Daoy (cell line): Measurements from ENCODE around the gene AVPR1B. TPM values are rescaled to one million over a fixed set of nuclear protein-coding genes. Genes with fewer than 3 reads are reported as not detected.
"Not testable (repeated sequence)": the region's sequence is repeated elsewhere in the genome, so short reads cannot be mapped to it uniquely, and the experiment has no call there.

Experiments used
- DNase-seq: peaks from one replicate; pipeline ENCODE4 v3.0.0-alpha.2; 2015; ENCODE audit warnings: low read depth
- total RNA-seq: library from RNA; depleted of rRNA; stranded (reverse); fragments of >200 nt; shearing (Covaris generic); gene quantifications from 2 replicates; pipeline ENCODE4 v1.2.3, GENCODE V29; 2014

Gene AVPR1B
- total RNA-seq, 1 experiment from 2014 or later: not detected

DNA sequence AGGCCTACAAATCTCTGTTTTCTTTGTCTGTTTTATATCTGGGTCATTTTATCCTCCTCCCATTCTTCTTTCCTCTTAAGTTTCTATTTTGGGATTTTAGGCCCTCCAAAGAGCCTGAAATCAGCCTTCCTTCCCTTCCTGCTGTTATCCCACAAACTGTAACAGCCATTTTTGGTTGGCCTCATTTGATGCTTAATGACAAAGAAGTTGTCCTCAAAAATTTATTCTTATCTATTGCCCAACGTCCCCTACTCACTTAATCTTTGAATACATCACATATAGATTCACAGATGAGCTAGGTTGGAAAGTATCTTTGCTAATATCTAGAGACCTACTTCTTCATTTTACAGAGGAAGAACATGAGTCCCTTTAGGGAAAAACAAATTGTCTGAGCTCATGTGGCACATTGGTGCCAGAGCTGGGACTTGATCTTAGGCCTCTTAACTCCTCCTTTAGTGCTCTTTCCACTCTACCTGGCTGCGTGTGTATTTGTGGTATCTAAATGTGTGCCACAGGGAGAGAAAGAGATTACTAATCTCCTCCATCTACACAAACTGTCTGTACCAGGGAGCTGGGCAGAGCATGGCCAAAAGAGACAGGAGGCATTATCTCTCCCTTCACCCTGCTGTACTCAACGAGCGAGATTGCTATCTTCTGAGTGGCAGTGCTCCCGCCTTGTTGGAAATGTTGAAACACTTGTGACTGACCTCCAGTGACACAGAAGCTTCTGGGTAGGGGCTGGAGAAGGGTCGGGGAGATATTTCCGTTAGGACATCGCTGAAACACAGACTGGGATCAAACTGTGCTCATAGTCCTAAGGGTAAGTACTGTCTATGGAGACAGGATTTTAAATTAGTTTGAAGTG lies 34.1 kb downstream of the AVPR1B start:
- no peak for DNase-seq

DNA sequence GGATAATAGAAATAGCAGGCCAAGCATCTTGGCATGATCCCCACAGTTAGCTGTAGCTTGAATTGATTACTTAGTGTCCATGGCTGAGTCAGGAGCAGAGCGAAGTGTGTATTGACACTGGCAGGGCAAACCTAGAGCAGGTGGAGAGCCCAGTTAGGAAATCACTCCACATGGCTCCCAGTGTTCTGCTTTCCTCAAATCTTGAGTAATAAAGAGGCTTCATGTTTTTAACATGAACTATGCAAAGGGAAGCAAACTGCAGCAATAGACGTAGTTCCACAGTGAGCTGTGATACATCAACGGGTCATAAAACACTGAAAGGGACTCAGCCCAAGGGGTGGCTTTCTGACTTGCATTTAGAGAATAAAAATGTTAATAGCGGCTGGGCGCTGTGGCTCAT lies 35.3 kb downstream of the AVPR1B start:
- no peak for DNase-seq

DNA sequence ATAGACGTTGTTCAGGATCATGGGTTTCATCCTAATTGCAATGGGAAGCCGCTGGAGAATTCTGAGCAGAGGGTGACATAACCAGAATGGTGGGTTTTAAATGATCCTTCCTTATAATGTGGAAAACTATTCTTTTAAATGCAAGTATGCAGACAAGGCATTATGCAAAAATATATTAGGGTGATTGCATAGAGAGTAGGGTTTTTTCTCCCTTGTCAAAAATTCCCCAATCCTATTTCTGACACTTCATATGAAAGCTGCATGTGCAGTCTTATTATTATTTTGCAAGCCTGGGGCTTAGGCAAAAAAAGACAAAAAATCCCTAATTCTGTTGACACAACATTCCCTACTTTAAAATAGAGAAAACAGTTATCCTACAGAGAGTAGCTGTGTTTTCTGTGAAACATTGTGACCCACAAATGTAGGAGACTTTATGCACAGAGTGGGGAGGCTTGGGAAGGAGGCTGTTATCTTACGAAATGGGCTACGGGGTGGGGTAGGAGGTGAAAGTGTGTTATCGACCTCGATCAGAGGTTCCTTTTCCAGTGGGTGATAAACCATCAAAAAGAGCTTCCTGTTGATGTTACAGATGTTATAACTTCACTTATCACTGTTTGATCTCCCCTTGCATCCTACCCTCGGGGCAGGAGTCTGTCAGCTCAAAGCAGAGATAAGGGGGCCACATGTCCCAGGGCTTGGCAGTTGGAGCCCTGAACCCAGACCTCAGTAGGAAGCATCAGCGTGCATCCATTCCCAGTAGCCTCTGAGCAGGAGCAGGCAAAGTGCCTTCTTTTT lies 37.0 kb downstream of the AVPR1B start:
- DNase-seq: no peak

DNA sequence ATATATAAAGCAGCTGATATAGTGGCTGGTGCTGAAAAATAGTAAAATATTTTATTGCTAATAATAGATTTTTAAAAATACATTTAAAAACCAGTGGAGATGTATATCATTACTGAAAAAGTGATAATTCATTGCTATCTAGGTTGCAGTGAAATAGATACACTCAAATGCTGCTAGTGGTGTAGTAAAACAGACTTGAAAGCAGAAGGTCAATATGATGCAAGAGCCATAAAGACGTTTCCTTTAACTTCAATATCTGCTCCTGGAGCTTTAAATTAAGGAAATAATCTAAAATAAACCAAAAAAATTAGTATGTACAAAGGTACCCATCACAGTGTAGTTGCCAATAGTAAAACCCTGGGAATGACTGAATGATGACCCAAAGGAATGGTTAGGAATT lies 38.1 kb downstream of the AVPR1B start:
- no peak for DNase-seq

DNA sequence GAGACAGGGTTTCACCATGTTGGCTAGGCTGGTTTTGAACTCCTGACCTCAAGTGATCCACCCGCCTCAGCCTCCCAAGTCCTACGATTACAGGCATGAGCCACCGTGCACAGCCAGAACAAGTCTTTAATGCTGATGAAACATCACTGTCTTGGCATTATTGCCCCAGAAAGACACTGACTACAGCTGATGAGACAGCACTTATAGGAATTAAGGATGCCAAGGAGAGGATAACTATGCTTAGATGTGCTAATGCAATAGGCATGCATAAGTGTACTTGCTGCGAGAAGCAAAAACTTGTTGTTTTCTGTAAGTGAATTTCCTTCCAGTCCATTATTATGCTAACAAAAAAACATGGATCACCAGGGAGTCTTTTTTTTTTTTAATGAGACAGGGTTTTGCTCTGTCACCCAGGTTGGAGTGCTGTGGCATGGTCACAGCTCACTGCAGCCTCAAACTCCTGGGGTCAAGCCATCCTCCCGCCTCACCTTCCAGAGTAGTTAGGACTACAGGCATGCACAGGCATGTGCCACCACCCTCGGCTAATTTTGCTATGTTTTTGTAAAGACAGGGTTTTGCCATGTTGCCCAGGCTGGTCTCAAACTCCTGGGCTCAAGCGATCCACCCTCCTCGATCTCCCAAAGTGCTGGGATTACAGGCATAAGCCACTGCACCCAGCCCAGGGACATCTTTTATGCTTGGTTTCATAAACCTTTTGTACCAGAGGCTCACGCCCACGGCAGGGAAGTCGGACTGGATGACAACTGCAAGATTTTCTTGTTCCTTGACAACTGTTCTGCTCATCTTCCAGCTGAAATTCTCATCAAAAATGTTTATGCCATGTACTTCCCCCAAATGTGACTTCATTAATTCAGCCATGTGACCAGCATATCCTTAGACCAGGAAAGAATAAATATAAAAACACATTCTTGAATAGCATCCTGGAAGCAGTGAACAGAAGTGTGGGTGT lies 41.1 kb downstream of the AVPR1B start:
- no peak for DNase-seq

DNA sequence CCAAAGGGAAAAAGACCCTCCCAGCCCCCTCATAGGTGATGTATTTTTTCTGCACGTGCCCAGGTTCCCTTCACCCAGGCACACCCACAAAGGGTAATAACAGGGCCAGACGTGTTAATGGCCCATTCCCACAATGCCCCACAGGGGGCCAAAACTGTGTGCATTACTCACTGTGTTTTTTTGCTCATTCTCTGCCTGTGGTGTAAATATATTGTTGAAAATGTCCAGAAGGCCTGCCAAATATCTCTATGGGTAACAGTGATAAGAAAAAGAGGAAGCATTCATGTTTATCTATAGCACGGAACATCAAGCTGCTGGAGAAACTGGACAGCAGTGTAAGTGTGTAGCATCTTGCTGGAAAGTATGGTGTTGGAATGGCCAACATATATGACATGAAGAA lies 42.3 kb downstream of the AVPR1B start:
- peak; percentile 12 for DNase-seq

DNA sequence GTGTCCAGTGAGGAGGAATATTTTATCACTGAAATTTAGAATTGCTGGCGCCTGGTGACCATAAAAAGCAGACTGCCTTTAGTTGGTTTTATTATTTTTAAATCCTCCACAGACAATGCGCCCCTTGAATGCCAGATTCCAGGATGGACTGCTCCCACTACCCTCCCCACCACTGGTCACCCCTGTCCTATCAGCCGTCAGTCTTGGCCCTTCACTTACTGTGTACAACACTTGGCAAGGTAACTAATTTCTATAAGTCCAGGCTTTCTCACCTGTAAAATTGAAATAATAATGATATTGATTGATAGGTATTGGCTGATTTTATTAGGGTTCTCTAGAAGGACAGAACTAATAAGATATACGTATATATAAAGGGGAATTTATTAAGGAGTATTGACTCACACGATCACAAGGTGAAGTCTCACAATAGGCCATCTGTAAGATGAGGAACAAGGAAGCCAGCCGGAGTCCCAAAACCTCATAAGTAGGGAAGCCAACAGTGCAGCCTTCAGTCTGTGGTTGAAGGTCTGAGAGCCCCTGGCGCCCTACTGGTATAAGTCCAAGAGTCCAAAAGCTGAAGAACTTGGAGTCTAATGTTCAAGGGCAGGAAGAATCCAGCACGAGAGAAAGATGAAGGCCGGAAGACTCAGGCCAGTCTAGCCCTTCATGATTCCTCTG lies 46.4 kb downstream of the AVPR1B start:
- DNase-seq: no peak

DNA sequence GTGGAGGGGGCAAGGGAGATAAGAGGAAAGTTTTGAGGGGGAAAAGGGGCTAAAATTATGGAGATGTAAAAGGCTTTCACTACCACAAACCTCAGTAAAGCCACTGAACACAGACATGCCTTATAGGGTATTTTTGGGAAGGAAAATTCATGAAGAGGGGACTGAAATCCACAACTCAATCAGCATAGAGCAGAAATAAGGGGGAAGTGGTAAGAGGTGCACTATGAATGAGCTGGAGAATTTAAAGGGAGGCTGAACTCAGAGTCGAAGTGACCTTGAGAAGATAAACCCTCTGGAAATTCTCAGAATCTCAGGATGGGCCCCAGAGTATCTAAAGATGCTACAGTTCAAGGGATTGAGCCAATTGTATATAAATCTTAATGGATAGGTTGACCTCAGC lies 48.9 kb downstream of the AVPR1B start:
- DNase-seq: no peak

DNA sequence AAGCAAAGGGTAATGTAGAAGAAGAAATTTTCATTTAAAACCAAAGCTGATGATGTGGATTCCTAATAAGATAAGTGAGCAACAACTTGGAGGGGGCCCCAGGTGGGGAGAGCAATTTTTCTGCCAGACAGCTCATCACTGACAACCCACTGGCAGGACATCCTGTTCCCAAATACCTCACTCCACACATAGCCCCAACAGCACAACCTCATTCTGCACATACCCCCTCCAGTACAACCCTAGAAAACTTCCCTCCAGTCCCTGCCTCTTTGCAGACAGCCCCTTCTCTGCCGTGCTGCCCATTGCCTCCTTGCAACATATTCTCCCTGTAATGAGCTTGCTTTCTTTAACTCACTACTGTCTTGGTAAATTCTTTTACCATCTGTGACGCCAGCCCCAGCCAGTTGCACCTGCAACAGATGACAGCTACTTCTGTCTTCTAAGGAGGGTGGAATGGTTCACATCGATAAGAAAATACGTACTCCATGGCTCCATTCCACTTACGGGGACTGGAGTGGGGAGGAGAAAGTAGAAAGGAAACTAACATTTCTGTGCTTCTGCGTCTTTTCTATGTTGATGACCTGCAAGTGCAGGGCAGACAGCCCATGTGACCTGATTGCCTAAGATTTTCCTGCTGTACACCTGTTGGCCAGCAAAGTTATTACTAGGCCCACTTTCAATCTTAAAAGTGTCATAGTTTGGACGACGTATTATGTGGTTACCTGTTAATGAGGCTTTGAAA lies 49.5 kb downstream of the AVPR1B start:
- no peak for DNase-seq

DNA sequence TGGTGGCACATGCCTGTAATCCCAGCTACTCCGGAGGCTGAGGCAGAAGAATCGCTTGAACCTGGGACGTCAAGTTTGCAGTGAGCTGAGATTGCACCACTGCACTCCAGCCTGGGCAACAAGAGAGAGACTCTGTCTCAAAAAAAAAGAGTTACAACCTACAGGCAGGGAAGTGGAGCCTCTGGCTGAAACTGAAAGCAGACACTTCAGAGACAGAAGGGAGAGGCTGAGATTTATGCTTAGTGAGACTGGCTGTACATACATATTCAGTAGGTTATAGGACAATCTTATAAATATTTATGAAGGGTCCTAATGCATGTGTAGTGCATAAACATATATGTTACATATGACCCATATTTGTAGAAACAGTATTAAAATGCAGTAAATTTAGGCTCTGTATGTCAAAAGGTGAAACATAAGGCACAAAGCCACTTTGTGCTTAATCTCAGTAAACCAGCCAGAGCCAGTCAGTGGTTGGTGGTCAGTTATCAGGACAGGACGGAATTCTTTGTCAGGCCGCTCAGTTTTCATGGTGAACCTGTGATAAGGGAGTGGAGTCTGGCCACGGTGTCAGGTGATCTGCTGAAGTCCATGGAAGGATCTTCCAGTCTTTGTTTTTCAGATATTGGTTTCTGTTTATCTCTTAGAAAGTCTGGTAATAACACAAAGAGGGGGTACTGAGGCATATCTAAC lies 50.6 kb downstream of the AVPR1B start:
- peak; percentile 11 for DNase-seq

DNA sequence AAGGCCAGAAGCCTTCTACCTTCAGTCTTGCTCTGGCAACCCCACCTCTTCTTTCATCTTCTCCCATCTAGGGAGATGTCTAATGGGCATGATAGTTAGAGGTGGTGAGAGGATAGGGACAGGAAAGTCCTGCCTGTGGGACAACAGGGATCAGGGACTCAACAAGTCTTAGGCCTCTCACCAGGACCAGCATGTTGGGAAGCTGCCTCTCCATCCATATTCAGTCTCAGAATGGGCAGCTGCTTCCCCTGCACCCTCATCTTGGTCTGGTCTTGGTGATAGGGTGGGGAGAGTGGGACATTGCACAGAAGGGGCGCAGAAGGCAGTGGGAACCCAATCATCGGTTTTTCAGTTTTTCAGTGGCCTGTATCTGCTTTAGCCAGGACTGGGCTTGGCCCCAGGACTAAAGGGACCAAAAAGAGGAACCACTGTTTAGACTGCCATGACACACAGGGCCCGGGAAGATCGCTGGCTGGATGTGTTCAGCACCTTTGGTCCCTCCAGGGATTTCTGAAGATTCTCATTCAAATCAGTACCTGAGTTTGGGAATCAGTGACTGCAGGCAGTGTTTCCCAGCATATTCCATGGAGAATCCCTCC lies 51.5 kb downstream of the AVPR1B start:
- no peak for DNase-seq

DNA sequence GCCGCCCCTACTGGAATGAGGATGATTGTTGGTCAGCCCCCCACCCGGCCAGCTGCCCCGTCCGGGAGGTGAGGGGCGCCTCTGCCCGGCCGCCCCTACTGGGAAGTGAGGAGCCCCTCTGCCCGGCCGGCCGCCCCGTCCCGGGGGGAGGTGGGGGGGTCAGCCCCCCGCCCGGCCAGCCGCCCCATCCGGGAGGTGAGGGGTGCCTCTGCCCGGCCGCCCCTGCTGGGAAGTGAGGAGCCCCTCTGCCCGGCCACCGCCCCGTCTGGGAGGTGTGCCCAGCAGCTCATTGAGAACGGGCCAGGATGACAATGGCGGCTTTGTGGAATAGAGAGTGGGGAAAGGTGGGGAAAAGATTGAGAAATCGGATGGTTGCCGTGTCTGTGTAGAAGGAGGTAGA lies 52.7 kb downstream of the AVPR1B start:
- not testable (repeated sequence) for DNase-seq

DNA sequence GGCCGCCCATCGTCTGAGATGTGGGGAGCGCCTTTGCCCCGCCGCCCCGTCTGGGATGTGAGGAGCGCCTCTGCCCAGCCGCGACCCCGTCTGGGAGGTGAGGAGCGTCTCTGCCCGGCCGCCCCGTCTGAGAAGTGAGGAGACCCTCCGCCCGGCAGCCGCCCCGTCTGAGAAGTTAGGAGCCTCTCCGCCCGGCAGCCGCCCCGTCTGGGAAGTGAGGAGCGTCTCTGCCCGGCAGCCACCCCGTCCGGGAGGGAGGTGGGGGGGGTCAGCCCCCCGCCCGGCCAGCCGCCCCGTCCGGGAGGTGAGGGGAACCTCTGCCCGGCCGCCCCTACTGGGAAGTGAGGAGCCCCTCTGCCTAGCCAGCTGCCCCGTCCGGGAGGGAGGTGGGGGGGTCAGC lies 53.2 kb downstream of the AVPR1B start:
- not testable (repeated sequence) for DNase-seq

DNA sequence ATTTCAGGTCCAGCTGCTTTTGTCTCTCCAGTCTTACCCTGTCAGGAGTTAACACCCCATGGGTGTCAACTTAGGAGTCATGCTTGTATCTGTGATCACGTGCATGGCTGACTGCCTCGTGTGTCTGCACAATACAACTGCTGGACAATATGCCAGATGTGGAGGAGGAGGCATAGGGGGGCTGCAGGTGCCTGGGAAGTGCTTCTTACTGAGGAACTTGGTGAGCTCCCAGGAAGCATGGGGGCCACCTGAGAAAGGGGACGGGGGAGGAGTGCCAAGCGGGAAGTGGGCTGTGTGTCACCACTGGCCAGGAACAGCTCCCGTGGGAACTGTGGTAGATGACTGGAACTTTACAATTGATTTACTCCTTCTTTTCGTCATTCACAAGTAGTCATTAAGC lies 54.7 kb downstream of the AVPR1B start:
- peak; percentile 65 for DNase-seq

DNA sequence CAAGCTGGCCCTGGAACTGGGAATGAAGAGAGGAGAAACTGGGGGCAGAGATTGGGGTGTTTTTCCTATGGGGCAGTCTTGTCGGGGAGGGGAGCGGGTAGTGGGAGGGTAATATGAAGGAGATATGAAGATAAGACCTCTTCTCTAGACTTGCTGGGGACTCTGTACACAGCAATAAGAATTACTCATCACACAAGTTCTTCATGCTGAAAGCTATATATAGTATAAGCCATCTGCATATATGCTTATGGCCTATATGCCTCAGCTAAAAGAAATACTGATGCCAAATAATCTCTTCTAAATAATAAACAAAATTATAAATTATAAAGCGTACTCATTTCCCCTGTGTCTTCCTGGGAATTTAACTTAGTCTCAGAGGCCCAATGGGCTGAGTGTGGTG lies 56.3 kb downstream of the AVPR1B start:
- no peak for DNase-seq
